Neutrophil (primary cell): ENCODE measurements around the gene MAG.

ENCODE experiments used
- H3K27ac ChIP-seq: fragments of 200-600 bp; sonication (generic); 2 replicates; pipeline ENCODE4 v1.5.1; 2016; ENCODE audit warnings: mild to moderate bottlenecking, moderate library complexity
- H3K27me3 ChIP-seq: fragments of 200-600 bp; sonication (generic); 2 replicates; pipeline ENCODE4 v1.6.0; 2016; ENCODE audit warnings: mild to moderate bottlenecking
- H3K36me3 ChIP-seq: fragments of 200-600 bp; sonication (generic); 2 replicates; pipeline ENCODE4 v1.5.1; 2017
- H3K4me1 ChIP-seq, 2 experiments: fragments of 200-600 bp in 1 of 2; sonication (generic) in 1 of 2; 1 replicate in 1 of 2; 2 replicates in 1 of 2; pipeline versions ENCODE4 v1.5.1 to v1.6.1; 2013 to 2016; ENCODE audit warnings: low read depth in 1 of 2, low read length in 1 of 2, mild to moderate bottlenecking in 1 of 2, moderate library complexity in 1 of 2; ENCODE audit not compliant: control insufficient read depth in 1 of 2, insufficient read depth in 1 of 2
- H3K4me3 ChIP-seq, 2 experiments: fragments of 200-600 bp in 1 of 2; sonication (generic) in 1 of 2; 1 replicate in 1 of 2; 2 replicates in 1 of 2; pipeline ENCODE4 v1.5.1; 2013 to 2016; ENCODE audit warnings: low read depth in 1 of 2, low read length in 1 of 2, mild to moderate bottlenecking in 1 of 2, moderate library complexity in 1 of 2
- H3K9me3 ChIP-seq: fragments of 200-600 bp; sonication (generic); 2 replicates; pipeline ENCODE4 v1.5.1; 2016
- CTCF ChIP-seq: fragments of 200-600 bp; sonication (generic); IDR thresholded peaks from 2 replicates; pipeline ENCODE4 v1.5.1; 2016; ENCODE audit warnings: antibody characterized with exemption

Gene MAG

GRCh38 chr19:35291916-35292315, at the start of gene MAG:
Gene MAG, plus strand, starts transcription at chr19:35292161. Its CDS starts 3,248 bp downstream, at chr19:35295409.
- no peak for TF ChIP-seq CTCF
- peaks cover 0 to 4% of the 10 kb centered on the region in 2 experiments for H3K4me1 ChIP-seq
- peaks cover 28% of the 10 kb centered on the region for H3K27me3 ChIP-seq
- H3K36me3 ChIP-seq = no peaks in the 10 kb centered on the region
- no peak within 1 kb of the TSS for H3K4me3 ChIP-seq
- H3K27ac ChIP-seq = no peak within 1 kb of the TSS
- H3K9me3 ChIP-seq = no peaks in the 10 kb centered on the region

- Histone ChIP-seq H3K27ac (no peak overlapping the region), H3K9me3 (no peaks in the 10 kb centered on the region), H3K36me3 (no peaks in the 10 kb centered on the region), H3K4me3 (no peak overlapping the region), H3K4me1 (no peaks in the 10 kb centered on the region), H3K27me3 (peaks cover 67% of the 10 kb centered on the region)
- no peak for TF ChIP-seq CTCF
These were observed 45.4 kb upstream of the MAG start for GRCh38 chr19:35246466-35247092.

- no peak overlapping the region for H3K27ac ChIP-seq
- H3K27me3 ChIP-seq = peaks cover 68% of the 10 kb centered on the region
- H3K9me3 ChIP-seq = no peaks in the 10 kb centered on the region
- H3K36me3 ChIP-seq = no peaks in the 10 kb centered on the region
- no peak for TF ChIP-seq CTCF
- no peaks in the 10 kb centered on the region for H3K4me1 ChIP-seq
- H3K4me3 ChIP-seq = no peak overlapping the region
These were observed 44.2 kb upstream of the MAG start for GRCh38 chr19:35247526-35248309.

GRCh38 chr19:35248310-35249145, 43.4 kb upstream of the MAG start, which contains the start of gene LSR:
Gene LSR, plus strand, starts transcription at chr19:35249002. Its CDS starts 21 bp downstream, at chr19:35249023.
- no peak within 1 kb of the TSS for H3K27ac ChIP-seq
- no peak for TF ChIP-seq CTCF
- H3K4me1 ChIP-seq = no peaks in the 10 kb centered on the region
- H3K27me3 ChIP-seq = peaks cover 63% of the 10 kb centered on the region
- no peaks in the 10 kb centered on the region for H3K9me3 ChIP-seq
- H3K36me3 ChIP-seq = no peaks in the 10 kb centered on the region
- H3K4me3 ChIP-seq = no peak within 1 kb of the TSS

GRCh38 chr19:35249146-35249847, 42.7 kb upstream of the MAG start:
- Histone ChIP-seq H3K27ac (no peak overlapping the region), H3K9me3 (no peaks in the 10 kb centered on the region), H3K27me3 (peaks cover 63% of the 10 kb centered on the region), H3K4me1 (no peaks in the 10 kb centered on the region), H3K4me3 (no peak overlapping the region), H3K36me3 (no peaks in the 10 kb centered on the region)
- TF ChIP-seq CTCF = no peak
